Prostate gland (tissue), 2 donors: Measurements from ENCODE around the gene GPSM3. TPM values are rescaled to one million over a fixed set of nuclear protein-coding genes. Genes with fewer than 3 reads are reported as not detected.
"Not testable (repeated sequence)": the region's sequence is repeated elsewhere in the genome, so short reads cannot be mapped to it uniquely, and the experiment has no call there.

ENCODE experiments used
- DNase-seq: peaks from one replicate; pipeline ENCODE4 v3.0.0-alpha.2; 2019; ENCODE audit warnings: low spot score
- H3K27ac ChIP-seq, 2 donors: fragments of 200-600 bp; sonication (generic); 2 replicates each; pipeline ENCODE4 v1.5.1; 2017 to 2019
- H3K27me3 ChIP-seq: fragments of 200-600 bp; sonication (generic); replicated peaks from 2 replicates; pipeline ENCODE4 v1.5.1; 2019; ENCODE audit not compliant: insufficient read depth
- H3K36me3 ChIP-seq, 2 donors: fragments of 200-600 bp; sonication (generic); 1 replicate in 1 of 2; 2 replicates in 1 of 2; pipeline versions ENCODE4 v1.5.1 to v1.8.1; 2017 to 2019
- H3K4me1 ChIP-seq: fragments of 200-600 bp; sonication (generic); replicated peaks from 2 replicates; pipeline ENCODE4 v1.5.1; 2019
- H3K4me3 ChIP-seq, 2 donors: fragments of 200-600 bp; sonication (generic); 2 replicates each; pipeline ENCODE4 v1.5.1; 2017 to 2019
- H3K9me3 ChIP-seq: fragments of 200-600 bp; sonication (generic); 2 replicates; pipeline ENCODE4 v1.5.1; 2017
- CTCF ChIP-seq, 4 experiments: fragments of 200-600 bp in 2 of 4; fragments of 450-650 bp in 2 of 4; sonication (generic) in 2 of 4; IDR thresholded peaks; 1 replicate in 3 of 4; 2 replicates in 1 of 4; pipeline ENCODE4 v1.5.1; 2016 to 2019; ENCODE audit warnings: antibody characterized with exemption in 4 of 4, mild to moderate bottlenecking in 2 of 4, moderate library complexity in 2 of 4
- POLR2A ChIP-seq: fragments of 450-650 bp; IDR thresholded peaks from one replicate; pipeline ENCODE4 v1.6.1; 2016; ENCODE audit warnings: antibody characterized with exemption, mild to moderate bottlenecking
- POLR2AphosphoS5 ChIP-seq: sonication (generic); formaldehyde crosslinking; IDR thresholded peaks from one replicate; pipeline ENCODE4 v1.6.1; 2017; ENCODE audit warnings: antibody characterized with exemption
- WGBS: methylation state at CpG from one replicate; pipeline ENCODE4 v1.1.5; 2018; 5-methylcytosine and 5-hydroxymethylcytosine counted together
- intact Hi-C: fragments of 100-400 bp; cut with DNase I; formaldehyde crosslinking; loops from one replicate; pipeline ENCODE4 v1.14.2; 2022
- total RNA-seq, 2 donors: library from RNA; depleted of rRNA; stranded (reverse); fragments of >200 nt; gene quantifications; one replicate each; pipeline ENCODE4 v1.1.0, GENCODE V29; 2016

GPSM3 gene
- total RNA-seq, 2 donors from 2014 or later: 5.1 to 5.9 TPM

- peak overlapping the region; percentile 74 to 79 for H3K4me3 ChIP-seq
Measured at GRCh38 chr6:32190911-32191677, 1.3 kb downstream of the GPSM3 start.

GRCh38 chr6:32190054-32190851 lies 2.2 kb downstream of the GPSM3 start, which contains the start of gene PBX2:
Gene PBX2 (minus strand): TSS chr6:32190202. CDS start chr6:32189915, 287 bp downstream.
- H3K4me1 ChIP-seq: no peaks in the 10 kb centered on the region
- 5% methylated on average over 20 of the region's 23 CpGs for WGBS
- intact Hi-C loops: no loop called here

More at GRCh38 chr6:32190911-32191677, 1.3 kb downstream of the GPSM3 start:
- Histone ChIP-seq H3K27me3 (no peaks in the 10 kb centered on the region), H3K4me1 (no peaks in the 10 kb centered on the region), H3K27ac (peak overlapping the region; percentile 91 to 98), H3K36me3 (no peaks in the 10 kb centered on the region), H3K9me3 (no peaks in the 10 kb centered on the region)
- intact Hi-C loops: no loop called here
- TF ChIP-seq POLR2A (no peak), POLR2AphosphoS5 (no peak), CTCF (IDR thresholded peaks at IDR 0.05) (no peak)
- DNase-seq: no peak
- 74% methylated on average over 8 of the region's 8 CpGs for WGBS

GRCh38 chr6:32189742-32190053 lies 2.7 kb downstream of the GPSM3 start:
- Histone ChIP-seq H3K27me3 (no peaks in the 10 kb centered on the region), H3K9me3 (no peaks in the 10 kb centered on the region), H3K4me1 (no peaks in the 10 kb centered on the region), H3K27ac (peak overlapping the region; percentile 91 to 98), H3K36me3 (no peaks in the 10 kb centered on the region), H3K4me3 (peak overlapping the region; percentile 74 to 79)
- no peak for TF ChIP-seq POLR2A
- DNase-seq: no peak
- no CpG with 5 or more reads among the region's 23 CpGs for WGBS
- intact Hi-C loops: no loop called here

More at GRCh38 chr6:32190054-32190851, 2.2 kb downstream of the GPSM3 start, which contains the start of gene PBX2:
- Histone ChIP-seq H3K27me3 (no peaks in the 10 kb centered on the region), H3K36me3 (no peaks in the 10 kb centered on the region), H3K9me3 (no peaks in the 10 kb centered on the region), H3K4me3 (peak within 1 kb of the TSS; percentile 74 to 79), H3K27ac (peak within 1 kb of the TSS; percentile 91 to 98)
- peak; percentile 94 for DNase-seq
- TF ChIP-seq POLR2A: peak; percentile 96
- TF ChIP-seq CTCF (IDR thresholded peaks at IDR 0.05): peak in 1 of 4 experiments; percentile 21
- peak; percentile 94 for TF ChIP-seq POLR2AphosphoS5

GRCh38 chr6:32189069-32189741 lies 3.2 kb downstream of the GPSM3 start:
- intact Hi-C loops: no loop called here
- Histone ChIP-seq H3K9me3 (no peaks in the 10 kb centered on the region), H3K36me3 (no peaks in the 10 kb centered on the region), H3K4me3 (peak overlapping the region; percentile 74 to 79), H3K4me1 (no peaks in the 10 kb centered on the region), H3K27ac (peak overlapping the region; percentile 91 to 98), H3K27me3 (no peaks in the 10 kb centered on the region)
- TF ChIP-seq POLR2AphosphoS5: no peak
- no peak for TF ChIP-seq POLR2A
- no peak for TF ChIP-seq CTCF (IDR thresholded peaks at IDR 0.05)
- WGBS: 1% methylated on average over 10 of the region's 10 CpGs
- no peak for DNase-seq

GRCh38 chr6:32188381-32189068 lies 3.9 kb downstream of the GPSM3 start:
- Histone ChIP-seq H3K27ac (peak overlapping the region; percentile 91 to 98), H3K4me3 (peak overlapping the region; percentile 74 to 79), H3K27me3 (no peaks in the 10 kb centered on the region), H3K36me3 (no peaks in the 10 kb centered on the region), H3K4me1 (no peaks in the 10 kb centered on the region), H3K9me3 (no peaks in the 10 kb centered on the region)
- 9% methylated on average over 13 of the region's 13 CpGs for WGBS
- no peak for TF ChIP-seq CTCF (IDR thresholded peaks at IDR 0.05)
- DNase-seq: no peak
- intact Hi-C loops: no loop called here

- peak overlapping the region in 1 of 2 donors; percentile 79 for H3K4me3 ChIP-seq
- DNase-seq: not testable (repeated sequence)
Measured at GRCh38 chr6:32187725-32188380, 4.6 kb downstream of the GPSM3 start.

More at GRCh38 chr6:32187725-32188380, 4.6 kb downstream of the GPSM3 start:
- H3K9me3 ChIP-seq, H3K36me3 ChIP-seq, H3K27me3 ChIP-seq, H3K4me1 ChIP-seq, intact Hi-C loops: not testable (repeated sequence)
- H3K27ac ChIP-seq: peak overlapping the region; percentile 91 to 98
- 56% methylated on average over 18 of the region's 18 CpGs for WGBS
